Measurements from ENCODE around the gene ADAT3. TPM values are rescaled to one million over a fixed set of nuclear protein-coding genes. Genes with fewer than 3 reads are reported as not detected.
A peak's percentile ranks its signal among the peaks of the same experiment; 100 is the strongest.

Gene ADAT3
- total and polyA plus RNA-seq, 2 donors (not counting 1 experiment from before 2014, with no cell fraction given), result 5.3 to 13.4 TPM

- WGBS (ENCODE audit: insufficient coverage), result 68% methylated on average over 20 of the region's 28 CpGs
- ChIA-PET POLR2A (interaction anchor here (0.6 to 0.7 kb wide), 2 partner anchors 192 to 224 kb away, joined by 3 to 6 read pairs; no protein-coding TSS in a partner anchor), CTCF (interaction anchor here (1.2 kb wide), 1 partner anchor 11 kb away, joined by 4 read pairs; no protein-coding TSS in a partner anchor)
- Histone ChIP-seq H3K4me1 (ENCODE audit: control insufficient read depth in 2 of 2, insufficient read depth in 2 of 2, low read length in 2 of 2) (peaks cover 43 to 66% of the 10 kb centered on the region in 2 donors), H3K27ac (ENCODE audit: low read length in 2 of 2) (peak overlapping the region in 1 of 2 donors; percentile 64), H2AFZ (ENCODE audit: insufficient read depth, low read depth, low read length, poor library complexity, severe bottlenecking) (no peak overlapping the region), H3K4me2 (replicated peaks; ENCODE audit: low read depth, low read length, poor library complexity, severe bottlenecking) (peak overlapping the region; percentile 98), H3K79me2 (ENCODE audit: control insufficient read depth, insufficient read depth, low read length) (peaks cover 58% of the 10 kb centered on the region), H3K36me3 (replicated peaks in 1 of 2; ENCODE audit: control extremely low read depth in 1 of 2, control insufficient read depth in 1 of 2, extremely low read depth in 1 of 2, insufficient read depth in 2 of 2, low read length in 1 of 2) (no peaks in the 10 kb centered on the region), H3K9ac (ENCODE audit: low read length) (no peak overlapping the region), H3K27me3 (replicated peaks in 1 of 4; ENCODE audit: control extremely low read depth in 1 of 4, control insufficient read depth in 3 of 4, insufficient read depth in 4 of 4, low read length in 3 of 4) (no peaks in the 10 kb centered on the region), H3K4me3 (ENCODE audit: control extremely low read depth in 1 of 5, extremely low read depth in 1 of 5, insufficient read depth in 1 of 5, low read depth in 2 of 5, low read length in 4 of 5) (peak overlapping the region in 3 of 5 experiments; percentile 74 to 93 (median 80)), H4K20me1 (ENCODE audit: control insufficient read depth, insufficient read depth, low read length, poor library complexity, severe bottlenecking) (peaks cover 62% of the 10 kb centered on the region), H3K9me3 (ENCODE audit: control extremely low read depth in 1 of 3, control insufficient read depth in 2 of 3, insufficient read depth in 1 of 3, low read length in 2 of 3) (no peaks in the 10 kb centered on the region)
- peaks cover 52% of the 10 kb centered on the region for H3K4me1 Mint-ChIP-seq
- peak overlapping the region; percentile 94 for H3K27ac Mint-ChIP-seq
- no peak for ATAC-seq (ENCODE audit: low read depth)
- intact Hi-C loops (cut with micrococcal nuclease), result loop anchor here (5.0 kb wide), 2 partner anchors 306 to 406 kb away; no protein-coding TSS in a partner anchor
- H3K9me3 Mint-ChIP-seq (ENCODE audit: insufficient read depth), result no peaks in the 10 kb centered on the region
- peak overlapping the region; percentile 90 for H3K4me3 Mint-ChIP-seq
- TF ChIP-seq EZH2 (IDR thresholded peaks at IDR 0.05; ENCODE audit: borderline replicate concordance, insufficient read depth, low read depth, low read length, poor library complexity, severe bottlenecking) (no peak), CTCF (IDR thresholded peaks at IDR 0.05) (no peak)
- no peak for DNase-seq
- no peaks in the 10 kb centered on the region for H3K27me3 Mint-ChIP-seq
These were observed 44.2 kb upstream of the ADAT3 start for GRCh38 chr19:1860821-1861598.

- H3K79me2 ChIP-seq (ENCODE audit: control insufficient read depth, insufficient read depth, low read length), result peaks cover 52% of the 10 kb centered on the region
- H3K4me1 ChIP-seq (ENCODE audit: control insufficient read depth in 2 of 2, insufficient read depth in 2 of 2, low read length in 2 of 2), result peaks cover 38 to 60% of the 10 kb centered on the region in 2 donors
- POLR2A ChIA-PET, result interaction anchor here (0.6 kb wide), 1 partner anchor 224 kb away, joined by 6 read pairs; no protein-coding TSS in a partner anchor
- H4K20me1 ChIP-seq (ENCODE audit: control insufficient read depth, insufficient read depth, low read length, poor library complexity, severe bottlenecking), result peaks cover 57% of the 10 kb centered on the region
- ATAC-seq (ENCODE audit: low read depth), result no peak
- H3K27ac Mint-ChIP-seq, result peak overlapping the region; percentile 94
- H3K27ac ChIP-seq (ENCODE audit: low read length in 2 of 2), result peak overlapping the region; percentile 33 to 72
- no peaks in the 10 kb centered on the region for H3K27me3 Mint-ChIP-seq
- H3K4me2 ChIP-seq (replicated peaks; ENCODE audit: low read depth, low read length, poor library complexity, severe bottlenecking), result peak overlapping the region; percentile 98
- CTCF ChIA-PET, result interaction anchor here (1.2 kb wide), 1 partner anchor 12 kb away, joined by 4 read pairs; no protein-coding TSS in a partner anchor
- H3K27me3 ChIP-seq (replicated peaks in 1 of 4; ENCODE audit: control extremely low read depth in 1 of 4, control insufficient read depth in 3 of 4, insufficient read depth in 4 of 4, low read length in 3 of 4), result no peaks in the 10 kb centered on the region
- intact Hi-C loops (cut with micrococcal nuclease), result loop anchor here (5.0 kb wide), 2 partner anchors 306 to 406 kb away; no protein-coding TSS in a partner anchor
- H3K4me3 Mint-ChIP-seq, result peak overlapping the region; percentile 90
- 36% methylated on average over 18 of the region's 23 CpGs for WGBS (ENCODE audit: insufficient coverage)
- H3K36me3 ChIP-seq (replicated peaks in 1 of 2; ENCODE audit: control extremely low read depth in 1 of 2, control insufficient read depth in 1 of 2, extremely low read depth in 1 of 2, insufficient read depth in 2 of 2, low read length in 1 of 2), result no peaks in the 10 kb centered on the region
- no peaks in the 10 kb centered on the region for H3K9me3 Mint-ChIP-seq (ENCODE audit: insufficient read depth)
- TF ChIP-seq EZH2 (IDR thresholded peaks at IDR 0.05; ENCODE audit: borderline replicate concordance, insufficient read depth, low read depth, low read length, poor library complexity, severe bottlenecking), result no peak
- TF ChIP-seq CTCF (IDR thresholded peaks at IDR 0.05), result no peak
- no peak for DNase-seq
- no peaks in the 10 kb centered on the region for H3K9me3 ChIP-seq (ENCODE audit: control extremely low read depth in 1 of 3, control insufficient read depth in 2 of 3, insufficient read depth in 1 of 3, low read length in 2 of 3)
- no peak overlapping the region for H2AFZ ChIP-seq (ENCODE audit: insufficient read depth, low read depth, low read length, poor library complexity, severe bottlenecking)
- peak overlapping the region; percentile 46 to 93 (median 74) for H3K4me3 ChIP-seq (ENCODE audit: control extremely low read depth in 1 of 5, extremely low read depth in 1 of 5, insufficient read depth in 1 of 5, low read depth in 2 of 5, low read length in 4 of 5)
- H3K4me1 Mint-ChIP-seq, result peaks cover 46% of the 10 kb centered on the region
- peak overlapping the region; percentile 85 for H3K9ac ChIP-seq (ENCODE audit: low read length)
These were observed 43.6 kb upstream of the ADAT3 start for GRCh38 chr19:1861599-1862031.
